ENCODE results near the gene CD2.

The CD2 gene

GRCh38 chr1:116762781-116763115 is 8.5 kb downstream of the CD2 start:
- no peak for TF ChIP-seq CTCF (IDR thresholded peaks at IDR 0.05; ENCODE audit: extremely low read depth, insufficient read depth, missing control alignments)
- in situ Hi-C loops (cut with MboI; ENCODE audit: low pct_unique_long_range_greater_than_20kb, low sequenced_read_pairs, unreplicated experiment), result no loop called here
- no peak for DNase-seq (ENCODE audit: low spot score)

GRCh38 chr1:116763116-116763786 is 9.0 kb downstream of the CD2 start:
- in situ Hi-C loops (cut with MboI; ENCODE audit: low pct_unique_long_range_greater_than_20kb, low sequenced_read_pairs, unreplicated experiment), result no loop called here
- TF ChIP-seq CTCF (IDR thresholded peaks at IDR 0.05; ENCODE audit: extremely low read depth, insufficient read depth, missing control alignments), result no peak
- DNase-seq (ENCODE audit: low spot score), result no peak

DNA sequence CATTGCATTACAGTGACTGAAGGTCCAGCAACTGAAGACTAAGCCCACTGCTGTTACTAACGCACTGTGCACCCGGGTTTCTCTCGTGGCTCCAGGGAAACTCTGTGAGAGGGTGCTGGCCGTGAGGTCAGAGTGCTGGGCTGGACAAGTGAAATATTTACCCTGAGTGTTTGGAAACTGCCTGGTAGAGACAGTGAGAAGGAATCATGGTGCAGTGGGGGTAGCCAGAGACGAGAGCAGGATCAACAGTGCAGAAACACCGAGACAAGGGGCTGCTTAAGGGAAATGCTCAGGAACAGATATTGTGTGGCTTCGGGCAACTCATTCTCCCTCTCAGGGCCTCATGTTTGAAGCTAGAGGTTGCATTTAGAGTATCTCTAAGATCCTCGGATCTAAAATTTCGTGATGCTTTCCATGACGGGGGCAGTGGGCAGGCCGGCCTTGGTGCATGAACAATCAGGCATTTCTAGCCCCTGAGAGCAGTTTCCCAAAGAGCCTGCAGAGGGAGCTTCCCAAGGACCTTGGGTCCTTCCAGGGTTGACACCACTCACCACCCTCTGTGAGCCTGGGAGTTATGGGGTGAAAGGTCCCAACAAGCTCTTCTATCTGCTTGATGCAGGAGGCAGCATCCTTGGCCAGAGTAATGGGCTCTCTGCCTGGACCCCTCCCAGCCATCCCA is 9.7 kb downstream of the CD2 start:
- no peak for DNase-seq (ENCODE audit: low spot score)
- in situ Hi-C loops (cut with MboI; ENCODE audit: low pct_unique_long_range_greater_than_20kb, low sequenced_read_pairs, unreplicated experiment), result no loop called here
- TF ChIP-seq CTCF (IDR thresholded peaks at IDR 0.05; ENCODE audit: extremely low read depth, insufficient read depth, missing control alignments), result peak; percentile 14

GRCh38 chr1:116764466-116764898 is 10.3 kb downstream of the CD2 start:
- no peak for TF ChIP-seq CTCF (IDR thresholded peaks at IDR 0.05; ENCODE audit: extremely low read depth, insufficient read depth, missing control alignments)
- in situ Hi-C loops (cut with MboI; ENCODE audit: low pct_unique_long_range_greater_than_20kb, low sequenced_read_pairs, unreplicated experiment), result no loop called here

DNA sequence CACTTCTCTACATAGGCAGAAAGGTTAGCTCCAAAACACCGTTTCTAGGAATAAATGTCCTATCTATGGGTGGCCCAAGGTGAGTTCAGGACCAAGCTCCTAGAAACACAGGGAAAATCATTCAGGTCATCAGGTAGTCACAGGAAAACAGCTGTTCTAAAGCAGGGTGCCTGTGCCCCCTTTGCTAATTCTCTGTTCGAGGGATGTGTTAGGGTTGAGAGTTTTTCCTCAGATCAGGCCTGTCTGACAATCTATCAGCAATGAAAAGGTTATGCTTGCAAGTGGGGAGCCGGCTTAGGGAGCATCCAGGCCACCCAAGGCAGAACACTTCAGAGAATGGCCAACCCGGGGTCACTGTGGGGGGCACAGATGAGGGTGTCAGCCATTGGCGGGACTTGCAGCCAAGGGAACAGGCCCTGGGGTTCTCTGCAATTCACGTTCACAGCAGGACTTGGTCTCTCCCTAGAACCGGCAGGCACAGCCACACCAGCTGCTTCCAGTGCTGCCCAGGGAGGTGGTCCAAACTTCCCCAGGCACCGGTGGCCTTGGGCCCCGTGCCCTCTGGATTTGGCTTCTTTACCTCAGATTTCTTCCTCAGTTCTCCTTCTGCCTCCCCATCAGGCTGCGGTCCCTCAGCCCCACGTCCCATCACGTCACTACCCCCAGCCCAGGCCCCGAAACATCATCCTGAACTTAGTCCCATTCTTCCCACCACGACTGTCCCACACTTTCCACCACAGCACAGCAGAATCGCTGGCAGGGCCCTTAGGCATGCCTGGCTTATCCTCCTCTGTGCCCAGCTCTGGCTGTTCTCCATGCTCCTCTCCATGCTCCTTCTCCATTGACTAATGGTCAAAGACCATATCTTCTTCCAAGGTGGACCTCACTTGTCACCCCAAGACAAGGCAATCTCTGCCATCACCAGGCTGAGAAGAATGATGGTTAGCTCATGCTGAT is 11.0 kb downstream of the CD2 start:
- TF ChIP-seq CTCF (IDR thresholded peaks at IDR 0.05; ENCODE audit: extremely low read depth, insufficient read depth, missing control alignments), result no peak
- no peak for DNase-seq (ENCODE audit: low spot score)
- in situ Hi-C loops (cut with MboI; ENCODE audit: low pct_unique_long_range_greater_than_20kb, low sequenced_read_pairs, unreplicated experiment), result no loop called here

More at GRCh38 chr1:116764466-116764898, 10.3 kb downstream of the CD2 start:
- DNase-seq (ENCODE audit: low spot score), result no peak

DNA sequence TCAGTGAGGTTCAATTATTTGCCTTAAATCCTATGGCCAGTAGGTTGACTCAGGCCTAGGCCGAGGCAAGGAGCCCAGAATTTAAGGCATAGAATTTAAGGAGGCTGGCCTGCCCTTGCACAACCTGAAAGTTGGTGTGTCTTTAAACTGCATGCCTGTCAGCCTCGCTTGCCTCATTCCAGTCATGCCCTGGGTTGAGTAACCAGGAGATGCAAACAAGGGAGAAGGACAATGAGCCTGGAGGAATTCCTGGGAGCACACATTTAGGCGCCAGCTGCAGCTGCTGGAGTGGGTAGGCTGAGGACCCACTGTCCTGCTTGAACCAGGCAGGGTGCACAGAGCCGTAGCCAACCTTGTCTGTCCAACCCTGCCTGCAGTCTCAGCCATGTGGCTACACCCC is 11.7 kb downstream of the CD2 start:
- in situ Hi-C loops (cut with MboI; ENCODE audit: low pct_unique_long_range_greater_than_20kb, low sequenced_read_pairs, unreplicated experiment), result no loop called here
- no peak for TF ChIP-seq CTCF (IDR thresholded peaks at IDR 0.05; ENCODE audit: extremely low read depth, insufficient read depth, missing control alignments)
- no peak for DNase-seq (ENCODE audit: low spot score)
